Stimulated activated CD8-positive, alpha-beta memory T cell treated with anti-CD3 and anti-CD28 coated beads, Interleukin-15, amount 100 ng/mL, for 4 hours (primary cell): Measurements from ENCODE around the gene MLXIP.

Source experiments
- DNase-seq, 2 donors: peaks; one replicate each; pipeline ENCODE4 v3.0.0-alpha.2; 2020; ENCODE audit warnings: low read depth in 2 of 2

The MLXIP gene

GRCh38 chr12:122126713-122127597 is 48.4 kb downstream of the MLXIP start:
- no peak for DNase-seq

DNA sequence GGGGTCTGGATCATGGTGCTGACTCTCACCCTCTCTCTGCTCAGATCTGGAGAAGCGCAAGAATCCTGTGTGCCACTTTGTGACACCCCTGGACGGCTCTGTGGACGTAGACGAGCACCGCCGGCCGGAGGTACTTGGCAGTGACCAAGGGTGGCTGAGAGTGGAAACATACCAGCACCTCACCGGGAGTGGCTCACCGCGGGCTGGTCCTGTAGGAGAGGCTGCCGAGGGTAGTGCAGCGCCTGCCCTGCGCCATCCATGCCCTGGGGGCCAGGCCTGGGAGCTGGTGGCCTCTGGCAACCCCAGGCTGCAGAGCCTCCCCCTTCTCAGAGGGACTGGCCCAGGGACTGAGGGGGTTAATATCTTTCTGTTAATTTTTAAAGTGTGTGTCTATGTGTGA is 49.3 kb downstream of the MLXIP start:
- no peak for DNase-seq

DNA sequence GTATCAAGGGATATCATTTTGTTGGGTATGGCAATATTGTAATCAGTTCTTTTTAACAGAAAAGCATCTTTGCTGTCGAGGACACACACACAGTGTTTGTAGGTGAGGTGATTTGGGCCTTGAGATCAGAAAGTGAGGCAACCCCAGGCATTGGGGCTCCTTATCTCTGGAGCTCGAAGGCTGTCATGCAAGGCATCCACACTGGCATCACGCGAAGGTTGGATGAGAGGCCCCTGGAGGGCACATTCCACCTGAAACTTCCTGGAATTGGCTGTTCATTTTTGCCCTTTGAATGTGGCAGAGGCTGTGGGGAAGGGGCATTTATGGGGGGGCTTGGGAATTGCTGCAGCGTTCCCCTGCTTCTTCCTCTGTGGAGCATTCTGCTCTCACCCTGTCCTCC is 49.9 kb downstream of the MLXIP start:
- no peak for DNase-seq

- DNase-seq, result no peak
These were observed 50.6 kb downstream of the MLXIP start for GRCh38 chr12:122129131-122129530.

DNA sequence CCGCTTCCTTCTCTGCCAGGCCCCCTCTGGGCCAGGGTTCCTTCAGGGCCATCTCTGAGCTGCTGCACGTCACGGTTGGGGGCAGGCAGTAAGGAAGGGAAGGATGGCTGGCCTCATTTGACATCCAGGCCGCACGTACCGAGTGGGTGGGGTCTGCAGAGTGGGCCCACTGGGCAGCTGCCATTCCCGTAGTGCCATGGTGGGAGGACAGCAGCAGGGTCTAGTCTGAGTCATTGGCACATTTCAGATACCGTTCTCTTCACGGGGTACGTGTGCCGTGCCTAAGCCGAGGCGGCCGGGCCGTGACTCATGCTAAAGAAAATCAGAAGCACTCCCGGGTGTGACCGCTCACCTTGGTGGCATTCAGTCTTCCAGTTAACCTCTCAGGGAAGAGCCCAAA is 51.6 kb downstream of the MLXIP start:
- no peak for DNase-seq

- no peak for DNase-seq
These were observed 54.8 kb downstream of the MLXIP start for GRCh38 chr12:122133192-122133950.

DNA sequence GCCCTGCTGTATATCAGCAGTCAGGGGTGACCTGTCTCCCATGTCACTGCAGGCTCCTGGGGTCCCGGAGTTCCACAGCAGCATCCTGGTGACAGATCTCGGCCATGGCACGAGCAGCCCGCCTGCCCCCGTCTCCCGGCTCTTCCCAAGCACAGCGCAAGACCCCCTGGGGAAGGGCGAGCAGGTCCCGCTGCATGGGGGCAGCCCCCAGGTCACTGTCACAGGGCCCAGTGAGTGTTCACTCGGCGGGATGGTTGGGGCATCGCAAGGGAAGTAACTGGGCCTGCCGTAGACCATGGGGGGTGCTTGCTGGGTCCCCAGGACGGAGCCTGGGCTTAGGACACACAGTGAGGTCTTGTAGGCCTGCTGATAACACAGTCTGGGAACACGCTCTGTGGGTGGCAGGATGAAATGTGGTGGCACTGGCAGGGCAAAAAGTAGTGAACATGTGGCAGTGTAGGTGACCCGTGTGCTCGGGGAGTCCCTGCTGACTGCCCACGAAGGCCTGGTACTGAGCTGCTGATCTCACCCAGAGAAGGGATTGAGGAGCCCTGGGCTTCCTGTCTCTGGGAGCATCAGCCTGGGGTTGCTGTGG is 57.0 kb downstream of the MLXIP start:
- no peak for DNase-seq

- DNase-seq, result no peak
These were observed 58.7 kb downstream of the MLXIP start for GRCh38 chr12:122137229-122137628.

GRCh38 chr12:122137681-122138080 is 59.1 kb downstream of the MLXIP start:
- no peak for DNase-seq

DNA sequence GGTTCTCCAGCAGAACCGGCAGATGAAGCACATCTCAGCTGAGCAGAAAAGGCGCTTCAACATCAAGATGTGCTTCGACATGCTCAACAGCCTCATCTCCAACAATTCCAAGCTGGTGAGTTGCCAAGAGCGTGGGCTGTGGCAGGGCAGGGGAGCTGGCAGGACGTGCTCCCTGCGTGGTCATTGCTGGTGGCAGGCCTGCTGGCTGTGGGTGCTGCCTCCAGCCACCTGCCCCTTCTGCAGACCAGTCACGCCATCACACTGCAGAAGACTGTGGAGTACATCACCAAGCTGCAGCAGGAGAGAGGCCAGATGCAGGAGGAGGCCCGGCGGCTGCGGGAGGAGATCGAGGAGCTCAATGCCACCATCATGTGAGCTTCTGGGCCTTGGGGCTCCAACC is 59.6 kb downstream of the MLXIP start:
- DNase-seq, result no peak

- no peak for DNase-seq
These were observed 60.1 kb downstream of the MLXIP start for GRCh38 chr12:122138616-122139015.

- DNase-seq, result no peak
These were observed 60.7 kb downstream of the MLXIP start for GRCh38 chr12:122139266-122139665.

DNA sequence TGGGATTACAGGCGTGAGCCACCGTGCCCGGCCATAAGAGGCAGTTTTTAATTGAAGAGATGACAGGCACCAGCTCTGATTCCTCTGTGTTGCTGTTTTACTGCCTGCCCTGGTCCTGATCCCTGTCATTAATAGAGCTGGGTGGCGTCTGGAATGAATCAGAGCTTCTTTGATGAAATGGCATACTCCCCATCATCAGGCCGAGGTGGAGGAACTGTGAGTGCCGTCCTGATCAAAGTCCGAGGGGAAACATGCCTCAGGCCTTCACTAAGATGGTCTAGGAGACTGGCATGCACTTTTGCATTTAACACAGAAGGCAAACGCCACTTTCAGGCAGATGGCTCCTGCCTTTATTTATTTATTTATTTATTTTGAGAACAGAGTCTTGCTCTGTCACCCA is 61.4 kb downstream of the MLXIP start:
- no peak for DNase-seq

GRCh38 chr12:122140467-122141257 is 62.1 kb downstream of the MLXIP start:
- DNase-seq, result no peak

- DNase-seq, result no peak
These were observed 63.6 kb downstream of the MLXIP start for GRCh38 chr12:122141911-122142725.

DNA sequence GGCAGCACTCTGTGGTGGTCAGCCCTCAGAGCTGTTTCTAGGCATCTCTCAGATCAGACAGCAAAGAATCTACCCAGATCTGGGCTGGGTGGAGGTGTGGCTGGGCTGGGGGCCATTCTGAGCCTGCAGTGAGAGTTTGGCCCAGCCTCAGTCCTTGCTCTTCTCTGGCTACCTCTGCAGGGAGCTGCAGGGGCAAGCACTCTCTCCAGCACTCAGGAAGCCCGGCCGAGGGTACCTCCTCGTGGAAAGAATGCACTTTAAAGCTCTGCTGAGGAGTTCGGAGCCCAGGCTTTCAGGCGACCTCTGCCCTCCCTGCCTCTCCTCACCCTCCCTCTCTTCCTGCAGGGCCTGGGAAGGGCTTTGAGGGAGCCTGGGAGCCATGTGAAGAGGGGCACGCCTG is 64.3 kb downstream of the MLXIP start:
- no peak for DNase-seq

DNA sequence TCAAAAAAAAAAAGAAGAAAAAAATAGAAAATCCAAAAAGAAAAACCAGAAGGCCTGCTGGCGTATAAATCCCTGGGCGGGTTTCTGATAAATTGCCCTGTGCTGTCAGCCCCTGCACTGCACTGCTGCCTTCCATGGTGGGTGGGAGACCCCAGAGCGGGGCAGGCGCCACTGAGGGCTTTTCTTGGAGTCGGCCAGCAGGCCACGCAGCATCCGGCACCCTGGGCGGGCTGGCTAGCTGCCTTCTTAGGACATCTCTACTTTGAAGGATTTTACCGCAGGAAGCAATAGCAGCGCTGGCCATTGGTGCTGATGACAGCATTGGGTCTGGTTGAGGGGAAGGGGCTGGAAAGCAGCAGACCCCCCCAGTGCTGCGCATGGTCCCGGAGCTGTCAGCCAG is 66.3 kb downstream of the MLXIP start:
- DNase-seq, result no peak

GRCh38 chr12:122145505-122146330 is 67.2 kb downstream of the MLXIP start:
- DNase-seq, result no peak

GRCh38 chr12:122147514-122148290 is 69.1 kb downstream of the MLXIP start:
- DNase-seq, result no peak
